CD14-positive monocyte (primary cell): ENCODE measurements around the gene FNDC1. TPM values are rescaled to one million over a fixed set of nuclear protein-coding genes. Genes with fewer than 3 reads are reported as not detected.

Experiments
- DNase-seq, 3 donors: peaks; one replicate each; pipeline ENCODE4 v3.0.0-alpha.2; 2011 to 2022
- H2AFZ ChIP-seq: 2 replicates; pipeline ENCODE4 v1.6.0; 2012; ENCODE audit warnings: mild to moderate bottlenecking, low read depth, low read length, inconsistent platforms; ENCODE audit not compliant: insufficient read depth, poor library complexity, severe bottlenecking
- H3K27ac ChIP-seq, 2 donors: 1 replicate in 1 of 2; 2 replicates in 1 of 2; pipeline ENCODE4 v1.5.1; 2012 to 2013; ENCODE audit warnings: low read length in 2 of 2, control low read depth in 1 of 2, inconsistent platforms in 1 of 2, low read depth in 1 of 2, mild to moderate bottlenecking in 1 of 2
- H3K27me3 ChIP-seq, 2 donors: one replicate each; pipeline versions ENCODE4 v1.6.0 to v1.6.1; 2011 to 2013; ENCODE audit warnings: low read length in 2 of 2; ENCODE audit not compliant: control insufficient read depth in 2 of 2, insufficient read depth in 2 of 2
- H3K36me3 ChIP-seq, 2 donors: replicated peaks in 1 of 2; 1 replicate in 1 of 2; 2 replicates in 1 of 2; pipeline versions ENCODE4 v1.5.1 to v1.6.1; 2012 to 2013; ENCODE audit warnings: low read length in 2 of 2, control low read depth in 1 of 2, inconsistent platforms in 1 of 2, mild to moderate bottlenecking in 1 of 2; ENCODE audit not compliant: insufficient read depth in 2 of 2, control insufficient read depth in 1 of 2
- H3K4me1 ChIP-seq, 2 donors: 1 replicate in 1 of 2; 2 replicates in 1 of 2; pipeline versions ENCODE4 v1.5.1 to v1.6.1; 2012 to 2013; ENCODE audit warnings: low read length in 2 of 2, control low read depth in 1 of 2, inconsistent platforms in 1 of 2, mild to moderate bottlenecking in 1 of 2, moderate library complexity in 1 of 2; ENCODE audit not compliant: insufficient read depth in 2 of 2, control insufficient read depth in 1 of 2
- H3K4me2 ChIP-seq: replicated peaks from 2 replicates; pipeline ENCODE3; 2012; ENCODE audit warnings: low read length, moderate library complexity, mild to moderate bottlenecking; ENCODE audit not compliant: poor library complexity, severe bottlenecking; ENCODE audit errors: extremely low read depth
- H3K4me3 ChIP-seq, 3 experiments: fragments of 200-600 bp in 1 of 3; sonication (generic) in 1 of 3; replicated peaks in 1 of 3; 1 replicate in 2 of 3; 2 replicates in 1 of 3; pipeline ENCODE4 v1.5.1; 2011 to 2013; ENCODE audit warnings: low read length in 3 of 3, mild to moderate bottlenecking in 3 of 3, control low read depth in 2 of 3, low read depth in 2 of 3, inconsistent platforms in 1 of 3, moderate library complexity in 1 of 3
- H3K79me2 ChIP-seq: 2 replicates; pipeline ENCODE4 v1.6.0; 2012; ENCODE audit warnings: mild to moderate bottlenecking, control low read depth, inconsistent platforms, low read length, moderate library complexity; ENCODE audit not compliant: insufficient read depth
- H3K9ac ChIP-seq: 2 replicates; pipeline ENCODE4 v1.6.0; 2017; ENCODE audit warnings: low read length, mild to moderate bottlenecking; ENCODE audit not compliant: insufficient read depth, poor library complexity, severe bottlenecking
- H3K9me3 ChIP-seq, 2 donors: replicated peaks in 1 of 2; 1 replicate in 1 of 2; 2 replicates in 1 of 2; pipeline versions ENCODE4 v1.5.1 to v1.6.1; 2012 to 2013; ENCODE audit warnings: low read length in 2 of 2, control low read depth in 1 of 2; ENCODE audit not compliant: control insufficient read depth in 1 of 2, insufficient read depth in 1 of 2
- H4K20me1 ChIP-seq: 2 replicates; pipeline ENCODE4 v1.6.0; 2012; ENCODE audit warnings: mild to moderate bottlenecking, low read length, control low read depth, moderate library complexity; ENCODE audit not compliant: insufficient read depth
- H3K27ac Mint-ChIP-seq, 7 donors: one replicate each; pipeline ENCODE4 v1.8.0; 2020; ENCODE audit warnings: mild to moderate bottlenecking in 7 of 7, mixed read lengths in 7 of 7, moderate library complexity in 6 of 7, inconsistent platforms in 2 of 7
- H3K27me3 Mint-ChIP-seq, 3 donors: one replicate each; pipeline ENCODE4 v1.8.0; 2021 to 2022; ENCODE audit warnings: low read depth in 3 of 3, mild to moderate bottlenecking in 3 of 3, mixed read lengths in 3 of 3, moderate library complexity in 3 of 3, inconsistent platforms in 1 of 3
- H3K36me3 Mint-ChIP-seq, 2 donors: one replicate each; pipeline ENCODE4 v1.8.0; 2020; ENCODE audit warnings: mixed read lengths in 2 of 2, inconsistent platforms in 1 of 2, mild to moderate bottlenecking in 1 of 2
- H3K4me1 Mint-ChIP-seq: one replicate; pipeline ENCODE4 v1.8.0; 2020; ENCODE audit warnings: mild to moderate bottlenecking, mixed read lengths
- H3K4me3 Mint-ChIP-seq, 2 donors: one replicate each; pipeline ENCODE4 v1.8.0; 2020; ENCODE audit warnings: mild to moderate bottlenecking in 2 of 2, mixed read lengths in 2 of 2, moderate library complexity in 1 of 2
- H3K9me3 Mint-ChIP-seq, 7 donors: one replicate each; pipeline ENCODE4 v1.8.0; 2020 to 2022; ENCODE audit warnings: mixed read lengths in 7 of 7, mild to moderate bottlenecking in 6 of 7, moderate library complexity in 6 of 7, inconsistent platforms in 2 of 7
- WGBS: methylation state at CpG from one replicate; pipeline ENCODE4 v1.1.5; 2013; ENCODE audit warnings: missing lambda C conversion rate; ENCODE audit not compliant: insufficient coverage; 5-methylcytosine and 5-hydroxymethylcytosine counted together
- intact Hi-C, 2 donors: fragments of 100-400 bp; cut with micrococcal nuclease; formaldehyde crosslinking; loops; one replicate each; pipeline versions ENCODE4 v1.15.0 to v1.15.1; 2023
- polyA plus RNA-seq, 3 donors: library from polyadenylated mRNA; depleted of rRNA in 1 of 3; unstranded in 2 of 3; stranded (reverse) in 1 of 3; fragments of 300-500 nt in 2 of 3; fragments of >200 nt in 1 of 3; fragmentation: Illumina TruSeq in 2 of 3; gene quantifications; 1 replicate in 2 of 3; 2 replicates in 1 of 3; pipeline ENCODE4 v1.2.3, GENCODE V29; 2012 to 2021
- TF ChIP-seq, protein P1 (sequence below): fragments of 200-600 bp; IDR thresholded peaks from one replicate; pipeline ENCODE4 v1.8.0; 2022; ENCODE audit warnings: antibody characterized with exemption, mild to moderate bottlenecking

Gene FNDC1
- polyA plus RNA-seq, 3 donors = not detected

GRCh38 chr6:159321267-159321666 is 152.1 kb downstream of the FNDC1 start:
- TF ChIP-seq, protein P1, sequence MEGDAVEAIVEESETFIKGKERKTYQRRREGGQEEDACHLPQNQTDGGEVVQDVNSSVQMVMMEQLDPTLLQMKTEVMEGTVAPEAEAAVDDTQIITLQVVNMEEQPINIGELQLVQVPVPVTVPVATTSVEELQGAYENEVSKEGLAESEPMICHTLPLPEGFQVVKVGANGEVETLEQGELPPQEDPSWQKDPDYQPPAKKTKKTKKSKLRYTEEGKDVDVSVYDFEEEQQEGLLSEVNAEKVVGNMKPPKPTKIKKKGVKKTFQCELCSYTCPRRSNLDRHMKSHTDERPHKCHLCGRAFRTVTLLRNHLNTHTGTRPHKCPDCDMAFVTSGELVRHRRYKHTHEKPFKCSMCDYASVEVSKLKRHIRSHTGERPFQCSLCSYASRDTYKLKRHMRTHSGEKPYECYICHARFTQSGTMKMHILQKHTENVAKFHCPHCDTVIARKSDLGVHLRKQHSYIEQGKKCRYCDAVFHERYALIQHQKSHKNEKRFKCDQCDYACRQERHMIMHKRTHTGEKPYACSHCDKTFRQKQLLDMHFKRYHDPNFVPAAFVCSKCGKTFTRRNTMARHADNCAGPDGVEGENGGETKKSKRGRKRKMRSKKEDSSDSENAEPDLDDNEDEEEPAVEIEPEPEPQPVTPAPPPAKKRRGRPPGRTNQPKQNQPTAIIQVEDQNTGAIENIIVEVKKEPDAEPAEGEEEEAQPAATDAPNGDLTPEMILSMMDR = no peak
- Mint-ChIP-seq H3K27me3 (peaks cover 2 to 5% (median 3%) of the 10 kb centered on the region in 3 donors), H3K36me3 (no peaks in the 10 kb centered on the region), H3K4me1 (no peaks in the 10 kb centered on the region), H3K9me3 (peaks cover 0 to 4% (median 0%) of the 10 kb centered on the region in 7 donors), H3K4me3 (no peak overlapping the region), H3K27ac (no peak overlapping the region)
- Histone ChIP-seq H3K9ac (no peak overlapping the region), H3K36me3 (no peaks in the 10 kb centered on the region), H3K79me2 (no peaks in the 10 kb centered on the region), H3K4me1 (no peaks in the 10 kb centered on the region), H3K27me3 (no peaks in the 10 kb centered on the region), H3K4me3 (no peak overlapping the region), H3K4me2 (no peak overlapping the region), H3K9me3 (no peaks in the 10 kb centered on the region), H2AFZ (no peak overlapping the region), H4K20me1 (no peaks in the 10 kb centered on the region), H3K27ac (no peak overlapping the region)
- intact Hi-C loops = no loop called here
- WGBS = 78% methylated on average over 2 of the region's 4 CpGs
- no peak for DNase-seq

Other genes with a start within 250 kb of the FNDC1 start
- 1 to 10 TPM; 2.8 to 9.6 (median 4.6) TPM for gene RSPH3, start 169.2 kb upstream of the FNDC1 start, polyA plus RNA-seq
- 100 to 1,000 TPM in 1 of 3 donors, 10 to 100 TPM in 2; 51.9 to 299 (median 59.1) TPM for gene TAGAP, start 124.4 kb upstream of the FNDC1 start, polyA plus RNA-seq